ENCODE results near the gene RPL3. TPM values are rescaled to one million over a fixed set of nuclear protein-coding genes. Genes with fewer than 3 reads are reported as not detected.

The RPL3 gene
- polyA plus RNA-seq, 1 donor from 2014 or later: 1,527 TPM

DNA sequence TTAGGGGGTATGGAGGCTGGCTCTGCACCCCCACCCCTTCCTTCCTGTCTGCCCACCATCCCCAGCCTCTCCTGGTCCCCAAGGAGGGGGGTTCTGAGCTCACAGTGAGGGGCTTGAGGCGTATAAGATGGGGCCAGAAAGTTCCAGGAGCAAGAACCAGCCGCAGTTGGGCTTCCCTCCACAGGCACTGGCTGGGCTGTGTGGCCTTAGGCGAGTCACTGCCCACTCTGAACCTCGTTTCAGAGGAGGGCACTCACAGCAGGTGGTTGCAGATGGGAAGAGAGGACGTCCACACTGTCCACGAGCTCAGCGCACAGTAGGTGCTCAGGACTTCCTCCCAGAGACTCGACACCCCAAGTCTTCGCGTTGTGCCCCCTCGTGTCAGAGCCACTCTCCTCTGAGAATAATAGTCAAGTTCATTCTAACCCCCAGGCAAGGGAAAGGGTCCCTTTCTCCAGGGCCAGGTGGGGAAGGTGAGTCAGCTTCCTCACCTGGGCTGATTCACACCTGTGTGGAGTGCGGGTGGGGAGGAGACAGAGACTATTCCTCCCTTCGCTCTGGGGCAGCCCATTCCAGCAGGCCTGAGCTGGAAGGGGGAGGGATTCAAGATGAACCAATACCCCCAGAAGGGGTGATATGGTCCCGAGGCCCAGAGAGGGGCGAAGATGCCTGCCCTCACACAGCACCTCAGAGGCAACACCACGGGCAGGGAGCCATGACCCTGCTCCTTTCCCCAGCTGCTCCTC, 29.3 kb downstream of the RPL3 start:
- H3K9ac ChIP-seq (ENCODE audit: low read length): no peak overlapping the region
- H3F3A ChIP-seq (ENCODE audit: insufficient read depth, low read length, poor library complexity, severe bottlenecking): no peaks in the 10 kb centered on the region
- no peaks in the 10 kb centered on the region for H4K20me1 ChIP-seq (ENCODE audit: insufficient read depth)
- no peaks in the 10 kb centered on the region for H3K9me2 ChIP-seq (ENCODE audit: insufficient read depth, low read length)
- H3K36me3 ChIP-seq (ENCODE audit: insufficient read depth, low read length): no peaks in the 10 kb centered on the region
- H3K4me3 ChIP-seq (ENCODE audit: low read length): no peak overlapping the region
- no peaks in the 10 kb centered on the region for H3K79me2 ChIP-seq (replicated peaks; ENCODE audit: insufficient read depth, low read length)
- no peak overlapping the region for H2AFZ ChIP-seq (ENCODE audit: low read depth, low read length)
- H3K4me2 ChIP-seq (ENCODE audit: low read length): no peak overlapping the region
- no peaks in the 10 kb centered on the region for H3K27me3 ChIP-seq (ENCODE audit: insufficient read depth, low read depth, low read length)
- TF ChIP-seq TAF1 (IDR thresholded peaks at IDR 0.05; ENCODE audit: low read depth) (no peak), SMC3 (conservative IDR thresholded peaks at IDR 0.05; ENCODE audit: poor library complexity) (no peak), RAD21 (conservative IDR thresholded peaks at IDR 0.05) (no peak), POLR2AphosphoS5 (IDR thresholded peaks at IDR 0.05) (no peak), MXI1 (conservative IDR thresholded peaks at IDR 0.05; ENCODE audit: poor library complexity, severe bottlenecking) (no peak), EZH2 (IDR thresholded peaks at IDR 0.05; ENCODE audit: borderline replicate concordance, insufficient read depth, low read length, poor library complexity, severe bottlenecking) (no peak), EP300 (conservative IDR thresholded peaks at IDR 0.05; ENCODE audit: poor library complexity, severe bottlenecking) (no peak)
- TF ChIP-seq, protein P1, sequence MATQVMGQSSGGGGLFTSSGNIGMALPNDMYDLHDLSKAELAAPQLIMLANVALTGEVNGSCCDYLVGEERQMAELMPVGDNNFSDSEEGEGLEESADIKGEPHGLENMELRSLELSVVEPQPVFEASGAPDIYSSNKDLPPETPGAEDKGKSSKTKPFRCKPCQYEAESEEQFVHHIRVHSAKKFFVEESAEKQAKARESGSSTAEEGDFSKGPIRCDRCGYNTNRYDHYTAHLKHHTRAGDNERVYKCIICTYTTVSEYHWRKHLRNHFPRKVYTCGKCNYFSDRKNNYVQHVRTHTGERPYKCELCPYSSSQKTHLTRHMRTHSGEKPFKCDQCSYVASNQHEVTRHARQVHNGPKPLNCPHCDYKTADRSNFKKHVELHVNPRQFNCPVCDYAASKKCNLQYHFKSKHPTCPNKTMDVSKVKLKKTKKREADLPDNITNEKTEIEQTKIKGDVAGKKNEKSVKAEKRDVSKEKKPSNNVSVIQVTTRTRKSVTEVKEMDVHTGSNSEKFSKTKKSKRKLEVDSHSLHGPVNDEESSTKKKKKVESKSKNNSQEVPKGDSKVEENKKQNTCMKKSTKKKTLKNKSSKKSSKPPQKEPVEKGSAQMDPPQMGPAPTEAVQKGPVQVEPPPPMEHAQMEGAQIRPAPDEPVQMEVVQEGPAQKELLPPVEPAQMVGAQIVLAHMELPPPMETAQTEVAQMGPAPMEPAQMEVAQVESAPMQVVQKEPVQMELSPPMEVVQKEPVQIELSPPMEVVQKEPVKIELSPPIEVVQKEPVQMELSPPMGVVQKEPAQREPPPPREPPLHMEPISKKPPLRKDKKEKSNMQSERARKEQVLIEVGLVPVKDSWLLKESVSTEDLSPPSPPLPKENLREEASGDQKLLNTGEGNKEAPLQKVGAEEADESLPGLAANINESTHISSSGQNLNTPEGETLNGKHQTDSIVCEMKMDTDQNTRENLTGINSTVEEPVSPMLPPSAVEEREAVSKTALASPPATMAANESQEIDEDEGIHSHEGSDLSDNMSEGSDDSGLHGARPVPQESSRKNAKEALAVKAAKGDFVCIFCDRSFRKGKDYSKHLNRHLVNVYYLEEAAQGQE (IDR thresholded peaks at IDR 0.05; ENCODE audit: borderline replicate concordance): no peak
- TF ChIP-seq, protein P2, sequence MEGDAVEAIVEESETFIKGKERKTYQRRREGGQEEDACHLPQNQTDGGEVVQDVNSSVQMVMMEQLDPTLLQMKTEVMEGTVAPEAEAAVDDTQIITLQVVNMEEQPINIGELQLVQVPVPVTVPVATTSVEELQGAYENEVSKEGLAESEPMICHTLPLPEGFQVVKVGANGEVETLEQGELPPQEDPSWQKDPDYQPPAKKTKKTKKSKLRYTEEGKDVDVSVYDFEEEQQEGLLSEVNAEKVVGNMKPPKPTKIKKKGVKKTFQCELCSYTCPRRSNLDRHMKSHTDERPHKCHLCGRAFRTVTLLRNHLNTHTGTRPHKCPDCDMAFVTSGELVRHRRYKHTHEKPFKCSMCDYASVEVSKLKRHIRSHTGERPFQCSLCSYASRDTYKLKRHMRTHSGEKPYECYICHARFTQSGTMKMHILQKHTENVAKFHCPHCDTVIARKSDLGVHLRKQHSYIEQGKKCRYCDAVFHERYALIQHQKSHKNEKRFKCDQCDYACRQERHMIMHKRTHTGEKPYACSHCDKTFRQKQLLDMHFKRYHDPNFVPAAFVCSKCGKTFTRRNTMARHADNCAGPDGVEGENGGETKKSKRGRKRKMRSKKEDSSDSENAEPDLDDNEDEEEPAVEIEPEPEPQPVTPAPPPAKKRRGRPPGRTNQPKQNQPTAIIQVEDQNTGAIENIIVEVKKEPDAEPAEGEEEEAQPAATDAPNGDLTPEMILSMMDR (IDR thresholded peaks at IDR 0.05; ENCODE audit: poor library complexity, severe bottlenecking): no peak
- H3K9me3 ChIP-seq (ENCODE audit: low read length): no peaks in the 10 kb centered on the region
- no peak overlapping the region for H3K27ac ChIP-seq (ENCODE audit: low read length)

DNA sequence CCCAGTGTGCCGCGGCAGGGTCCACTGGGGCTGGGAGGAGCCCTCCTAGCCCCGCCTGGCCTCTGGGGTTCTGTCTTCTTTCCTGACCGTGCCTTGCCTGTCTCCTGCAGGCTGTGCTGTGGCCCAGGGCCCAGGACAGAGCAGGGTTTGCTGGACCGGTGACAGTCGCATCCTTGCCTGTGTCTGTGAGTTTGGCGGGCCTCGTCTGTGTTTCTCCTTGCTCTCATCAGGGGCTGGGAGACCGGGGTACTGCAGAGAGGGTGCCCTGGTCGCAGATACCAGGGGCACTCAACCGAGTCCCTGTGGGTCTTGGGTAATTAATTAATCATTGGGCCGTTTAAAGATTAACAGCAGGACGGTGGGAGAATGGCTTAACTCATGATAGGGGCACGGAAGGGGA, 29.9 kb downstream of the RPL3 start:
- no peak overlapping the region for H3K4me2 ChIP-seq (ENCODE audit: low read length)
- H3F3A ChIP-seq (ENCODE audit: insufficient read depth, low read length, poor library complexity, severe bottlenecking): no peaks in the 10 kb centered on the region
- no peak overlapping the region for H3K9ac ChIP-seq (ENCODE audit: low read length)
- H3K27ac ChIP-seq (ENCODE audit: low read length): no peak overlapping the region
- no peak overlapping the region for H2AFZ ChIP-seq (ENCODE audit: low read depth, low read length)
- no peaks in the 10 kb centered on the region for H3K9me3 ChIP-seq (ENCODE audit: low read length)
- H3K79me2 ChIP-seq (replicated peaks; ENCODE audit: insufficient read depth, low read length): no peaks in the 10 kb centered on the region
- H3K36me3 ChIP-seq (ENCODE audit: insufficient read depth, low read length): no peaks in the 10 kb centered on the region
- no peaks in the 10 kb centered on the region for H3K27me3 ChIP-seq (ENCODE audit: insufficient read depth, low read depth, low read length)
- H4K20me1 ChIP-seq (ENCODE audit: insufficient read depth): no peaks in the 10 kb centered on the region
- no peaks in the 10 kb centered on the region for H3K9me2 ChIP-seq (ENCODE audit: insufficient read depth, low read length)
- TF ChIP-seq POLR2AphosphoS5 (IDR thresholded peaks at IDR 0.05) (no peak), SMC3 (conservative IDR thresholded peaks at IDR 0.05; ENCODE audit: poor library complexity) (no peak), TAF1 (IDR thresholded peaks at IDR 0.05; ENCODE audit: low read depth) (no peak), MXI1 (conservative IDR thresholded peaks at IDR 0.05; ENCODE audit: poor library complexity, severe bottlenecking) (no peak), EP300 (conservative IDR thresholded peaks at IDR 0.05; ENCODE audit: poor library complexity, severe bottlenecking) (no peak), RAD21 (conservative IDR thresholded peaks at IDR 0.05) (no peak), EZH2 (IDR thresholded peaks at IDR 0.05; ENCODE audit: borderline replicate concordance, insufficient read depth, low read length, poor library complexity, severe bottlenecking) (no peak)
- TF ChIP-seq, protein P1 (IDR thresholded peaks at IDR 0.05; ENCODE audit: borderline replicate concordance): no peak
- TF ChIP-seq, protein P2 (IDR thresholded peaks at IDR 0.05; ENCODE audit: poor library complexity, severe bottlenecking): no peak
- no peak overlapping the region for H3K4me3 ChIP-seq (ENCODE audit: low read length)
